PC-9 (cell line): ENCODE results near the gene ITCH. TPM values are rescaled to one million over a fixed set of nuclear protein-coding genes. Genes with fewer than 3 reads are reported as not detected.

Experiments used
- BruUV-seq: library from RNA; stranded (reverse); fragments of 400-500 nt; replicated peaks from 2 replicates; lab custom pipeline; 2021; lab: Mats Ljungman, UMichigan
- CTCF ChIA-PET: fragments of 300-600 bp; sonication (Branson Sonifier 250); formaldehyde crosslinking; loops from one replicate; lab custom pipeline; 2022; ENCODE audit warnings: antibody characterized with exemption; lab: Charles Lee
- POLR2A ChIA-PET: fragments of 300-600 bp; sonication (Branson Sonifier 250); formaldehyde crosslinking; loops from one replicate; lab custom pipeline; 2022; ENCODE audit warnings: antibody characterized with exemption; ENCODE audit not compliant: unreplicated experiment; lab: Charles Lee
- DNase-seq, 2 experiments: peaks; one replicate each; pipeline versions ENCODE4 v3.0.0 to v3.0.0-alpha.2; 2015 to 2022; ENCODE audit warnings: mixed read lengths in 1 of 2
- H2AFZ ChIP-seq: fragments of 200-600 bp; sonication (generic); 2 replicates; pipeline ENCODE4 v1.8.1; 2017; ENCODE audit warnings: antibody characterized with exemption
- H3F3A ChIP-seq: fragments of 200-600 bp; sonication (generic); 2 replicates; pipeline ENCODE4 v1.8.1; 2017; ENCODE audit warnings: antibody characterized with exemption, mild to moderate bottlenecking, low read depth; ENCODE audit not compliant: insufficient read depth
- H3K27ac ChIP-seq: fragments of 200-600 bp; sonication (generic); 2 replicates; pipeline ENCODE4 v1.6.1; 2016; ENCODE audit warnings: mixed run types
- H3K27me3 ChIP-seq: fragments of 200-600 bp; sonication (generic); 2 replicates; pipeline ENCODE4 v1.6.1; 2016; ENCODE audit warnings: low read depth, mixed run types; ENCODE audit not compliant: insufficient read depth
- H3K36me3 ChIP-seq: fragments of 200-600 bp; sonication (generic); 2 replicates; pipeline ENCODE4 v1.6.1; 2016; ENCODE audit warnings: low read depth, mixed run types
- H3K4me1 ChIP-seq: fragments of 200-600 bp; sonication (generic); replicated peaks from 2 replicates; pipeline ENCODE4 v1.6.1; 2016; ENCODE audit warnings: mixed run types; ENCODE audit not compliant: insufficient read depth
- H3K4me2 ChIP-seq: fragments of 200-600 bp; sonication (generic); 2 replicates; pipeline ENCODE4 v1.6.1; 2017; ENCODE audit warnings: mixed run types
- H3K4me3 ChIP-seq: fragments of 200-600 bp; sonication (generic); 2 replicates; pipeline ENCODE4 v1.6.1; 2016; ENCODE audit warnings: mixed run types
- H3K79me2 ChIP-seq: fragments of 200-600 bp; sonication (generic); 2 replicates; pipeline ENCODE4 v1.6.1; 2017; ENCODE audit warnings: low read depth, mixed run types
- H3K9me2 ChIP-seq: fragments of 200-600 bp; sonication (generic); 2 replicates; pipeline ENCODE4 v1.8.1; 2017; ENCODE audit warnings: mild to moderate bottlenecking; ENCODE audit not compliant: insufficient read depth
- H3K9me3 ChIP-seq: fragments of 200-600 bp; sonication (generic); 2 replicates; pipeline ENCODE4 v1.8.1; 2016; ENCODE audit warnings: low read depth; ENCODE audit not compliant: insufficient read depth
- H4K20me1 ChIP-seq: fragments of 200-600 bp; sonication (generic); 2 replicates; pipeline ENCODE4 v1.8.1; 2017; ENCODE audit not compliant: insufficient read depth
- EZH2 ChIP-seq: fragments of 200-600 bp; sonication (generic); IDR thresholded peaks from 2 replicates; pipeline ENCODE4 v1.8.0; 2017; ENCODE audit warnings: antibody characterized with exemption, low read depth
- intact Hi-C: fragments of 100-400 bp; cut with micrococcal nuclease; formaldehyde crosslinking; loops from one replicate; pipeline ENCODE4 v1.10.0; 2022; ENCODE audit not compliant: unreplicated experiment
- total RNA-seq: library from RNA; stranded (reverse); gene quantifications from 2 replicates; pipeline ENCODE4 v1.2.3, GENCODE V29; 2021
- TF ChIP-seq, protein P1 (sequence below): fragments of 200-600 bp; sonication (generic); conservative IDR thresholded peaks from 2 replicates; pipeline ENCODE4 v1.6.1; 2017; ENCODE audit warnings: mixed run types, antibody characterized with exemption, mild to moderate bottlenecking, moderate library complexity

Gene ITCH
- total RNA-seq, 1 experiment from 2014 or later, result 144 TPM

DNA sequence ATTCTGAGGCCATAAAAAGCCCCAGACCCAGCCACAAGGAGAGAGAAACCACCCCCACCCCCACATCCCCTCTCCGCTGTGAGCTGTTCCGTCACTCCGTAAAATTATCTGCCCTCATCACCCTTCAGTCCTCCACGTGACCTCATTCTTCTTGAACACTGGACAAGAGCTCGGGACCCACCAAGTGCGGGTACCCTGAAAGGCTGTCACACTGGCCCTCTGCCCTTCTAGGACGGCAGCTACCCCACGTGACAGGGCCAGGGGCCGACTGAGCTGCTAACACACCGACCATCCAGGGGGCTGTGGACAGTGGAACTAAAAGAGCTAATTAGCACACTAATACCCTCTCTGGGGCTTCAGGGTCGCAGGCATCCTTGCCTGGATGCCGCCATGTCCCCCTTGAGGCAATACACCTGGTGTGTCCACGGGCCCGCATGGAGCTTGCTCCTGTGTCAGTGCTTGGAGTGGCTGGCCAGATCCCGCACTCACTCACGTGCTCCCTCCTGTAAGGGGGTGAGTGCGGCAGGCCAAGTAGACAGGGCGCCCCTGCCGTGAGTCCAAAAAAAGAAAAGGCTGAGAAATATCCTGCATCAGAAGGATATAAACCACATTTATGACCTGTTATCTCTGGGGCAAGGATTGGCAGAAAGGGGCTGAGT lies 30.7 kb upstream of the ITCH start:
- H3K27me3 ChIP-seq, result no peaks in the 10 kb centered on the region
- no peaks in the 10 kb centered on the region for H3K9me3 ChIP-seq
- ChIA-PET POLR2A (no interaction called here), CTCF (no interaction called here)
- no peaks in the 10 kb centered on the region for H3K9me2 ChIP-seq
- intact Hi-C loops, result no loop called here
- TF ChIP-seq EZH2, result no peak
- TF ChIP-seq, protein P1, sequence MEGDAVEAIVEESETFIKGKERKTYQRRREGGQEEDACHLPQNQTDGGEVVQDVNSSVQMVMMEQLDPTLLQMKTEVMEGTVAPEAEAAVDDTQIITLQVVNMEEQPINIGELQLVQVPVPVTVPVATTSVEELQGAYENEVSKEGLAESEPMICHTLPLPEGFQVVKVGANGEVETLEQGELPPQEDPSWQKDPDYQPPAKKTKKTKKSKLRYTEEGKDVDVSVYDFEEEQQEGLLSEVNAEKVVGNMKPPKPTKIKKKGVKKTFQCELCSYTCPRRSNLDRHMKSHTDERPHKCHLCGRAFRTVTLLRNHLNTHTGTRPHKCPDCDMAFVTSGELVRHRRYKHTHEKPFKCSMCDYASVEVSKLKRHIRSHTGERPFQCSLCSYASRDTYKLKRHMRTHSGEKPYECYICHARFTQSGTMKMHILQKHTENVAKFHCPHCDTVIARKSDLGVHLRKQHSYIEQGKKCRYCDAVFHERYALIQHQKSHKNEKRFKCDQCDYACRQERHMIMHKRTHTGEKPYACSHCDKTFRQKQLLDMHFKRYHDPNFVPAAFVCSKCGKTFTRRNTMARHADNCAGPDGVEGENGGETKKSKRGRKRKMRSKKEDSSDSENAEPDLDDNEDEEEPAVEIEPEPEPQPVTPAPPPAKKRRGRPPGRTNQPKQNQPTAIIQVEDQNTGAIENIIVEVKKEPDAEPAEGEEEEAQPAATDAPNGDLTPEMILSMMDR, result no peak
- no peak overlapping the region for H3K27ac ChIP-seq
- H3K4me3 ChIP-seq, result no peak overlapping the region
- H3F3A ChIP-seq, result peaks cover 39% of the 10 kb centered on the region
- no TSS peak for BruUV-seq
- no peaks in the 10 kb centered on the region for H3K79me2 ChIP-seq
- H3K4me2 ChIP-seq, result no peak overlapping the region
- H3K4me1 ChIP-seq, result peaks cover 36% of the 10 kb centered on the region
- DNase-seq, result no peak
- H4K20me1 ChIP-seq, result no peaks in the 10 kb centered on the region
- H2AFZ ChIP-seq, result no peak overlapping the region
- no peaks in the 10 kb centered on the region for H3K36me3 ChIP-seq

DNA sequence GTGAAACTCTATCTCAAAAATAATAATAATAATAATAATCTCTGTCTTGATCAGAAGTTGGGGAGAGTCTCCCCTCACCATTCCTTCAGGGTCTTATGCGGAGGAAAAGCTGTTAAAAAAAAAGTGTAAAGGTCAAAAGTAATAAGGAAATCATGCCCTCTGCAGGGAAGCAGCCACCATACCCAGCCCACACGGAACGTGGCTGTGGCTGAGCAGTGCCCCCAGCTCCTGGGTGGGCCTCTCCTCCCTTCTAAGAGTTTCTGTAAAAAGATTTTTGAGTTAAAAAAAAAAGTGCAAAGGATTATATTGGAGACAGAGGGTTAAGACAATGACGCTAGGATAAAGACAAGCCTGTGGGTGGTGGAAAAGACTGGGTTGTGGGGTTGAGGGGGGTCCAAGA lies 29.3 kb upstream of the ITCH start:
- POLR2A ChIA-PET, result no interaction called here
- intact Hi-C loops, result no loop called here
- H3K27ac ChIP-seq, result peak overlapping the region; percentile 92

DNA sequence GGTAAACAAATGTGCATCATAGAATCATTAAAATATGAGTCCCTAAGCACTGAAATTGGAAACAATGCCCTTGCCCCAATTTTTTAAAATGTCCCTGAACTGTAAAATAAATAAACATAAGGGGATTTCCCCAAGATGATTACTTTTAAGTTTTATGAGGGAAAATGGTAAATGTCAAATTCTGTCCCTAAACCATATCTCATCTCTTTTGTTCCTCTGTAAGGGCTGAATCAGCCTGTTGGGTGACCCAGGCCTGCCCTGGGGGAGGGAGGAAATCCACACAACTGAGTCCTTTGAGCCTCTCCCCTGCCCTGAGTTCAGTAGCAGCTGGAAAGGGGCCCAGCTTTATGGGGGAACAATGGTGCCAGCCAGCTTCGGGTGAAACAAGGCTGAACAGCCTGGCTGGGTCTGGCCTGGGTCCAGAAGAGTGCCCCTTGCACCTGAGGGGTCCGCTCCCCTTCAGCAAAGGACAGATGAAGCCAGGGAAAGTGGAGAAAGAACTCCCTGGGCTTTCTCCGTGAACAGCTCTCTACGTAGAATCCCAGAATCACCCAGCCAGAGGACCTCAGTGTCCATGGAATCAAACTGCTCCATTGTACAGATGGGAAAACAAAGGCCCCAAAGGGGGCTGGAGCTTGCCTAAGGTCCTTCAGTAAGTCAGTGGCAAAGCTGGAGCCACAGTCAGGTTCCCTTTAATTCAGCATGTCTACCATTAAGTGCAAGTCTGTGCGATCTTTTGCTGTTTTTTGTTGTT lies 28.2 kb upstream of the ITCH start:
- 0 out of 2 replicates have a peak overlapping the region, but pooled peaks have one; percentile 26 for H2AFZ ChIP-seq
- peaks cover 38% of the 10 kb centered on the region for H3F3A ChIP-seq
- TF ChIP-seq EZH2, result no peak
- TF ChIP-seq, protein P1, result no peak
- intact Hi-C loops, result loop anchor here (1.0 kb wide), 1 partner anchor 21 kb away; no protein-coding TSS in a partner anchor
- POLR2A ChIA-PET, result interaction anchor here (0.9 to 1.3 kb wide), 3 partner anchors 20 to 41 kb away, joined by 6 to 11 read pairs (median 7); partner anchors contain the start of gene ITCH
- H3K4me3 ChIP-seq, result no peak overlapping the region
- H3K9me2 ChIP-seq, result no peaks in the 10 kb centered on the region
- no peaks in the 10 kb centered on the region for H3K79me2 ChIP-seq
- peak; percentile 43 to 60 for DNase-seq
- no peaks in the 10 kb centered on the region for H3K9me3 ChIP-seq
- peak overlapping the region; percentile 92 for H3K27ac ChIP-seq
- H4K20me1 ChIP-seq, result no peaks in the 10 kb centered on the region
- H3K4me2 ChIP-seq, result peak overlapping the region; percentile 50
- no peaks in the 10 kb centered on the region for H3K27me3 ChIP-seq
- TSS peak; percentile 91 for BruUV-seq
- no peaks in the 10 kb centered on the region for H3K36me3 ChIP-seq
- H3K4me1 ChIP-seq, result peaks cover 40% of the 10 kb centered on the region
- CTCF ChIA-PET, result interaction anchor here (0.5 to 1.4 kb wide), 3 partner anchors 22 to 84 kb away, joined by 3 to 17 read pairs (median 5); partner anchors contain the start of gene ITCH

More for the DNA sequence above, 29.3 kb upstream of the ITCH start:
- Histone ChIP-seq H3K9me2 (no peaks in the 10 kb centered on the region), H3K79me2 (no peaks in the 10 kb centered on the region), H3F3A (peaks cover 39% of the 10 kb centered on the region), H3K4me2 (no peak overlapping the region), H2AFZ (no peak overlapping the region), H3K36me3 (no peaks in the 10 kb centered on the region), H3K27me3 (no peaks in the 10 kb centered on the region), H3K4me1 (peaks cover 40% of the 10 kb centered on the region), H3K9me3 (no peaks in the 10 kb centered on the region), H4K20me1 (no peaks in the 10 kb centered on the region), H3K4me3 (no peak overlapping the region)
- TF ChIP-seq EZH2, result no peak
- TF ChIP-seq, protein P1, result no peak
- CTCF ChIA-PET, result interaction anchor here (0.6 kb wide), 1 partner anchor 136 kb away, joined by 12 read pairs; no protein-coding TSS in a partner anchor
- DNase-seq, result no peak
- no TSS peak for BruUV-seq
